ENCODE results near the gene PAPSS1.

- TF ChIP-seq CTCF (IDR thresholded peaks at IDR 0.05) (no peak), POLR2A (IDR thresholded peaks at IDR 0.05) (no peak)
These were observed 55.0 kb downstream of the PAPSS1 start for GRCh38 chr4:107665001-107665400.
